BLaER1 treated with 17β-estradiol and CSF1 and Interleukin-3, amounts not matched to agents 10 nM and 100 nM (cell line): ENCODE data around the gene PRKD1.

ENCODE experiments used
- H3K27ac ChIP-seq, 11 experiments: shearing (Covaris generic); formaldehyde crosslinking; 2 replicates each; pipeline ENCODE4 v1.8.1; 2022
- H3K27me3 ChIP-seq, 11 experiments: shearing (Covaris generic); formaldehyde crosslinking; 2 replicates each; pipeline ENCODE4 v1.8.1; 2022
- H3K36me3 ChIP-seq, 11 experiments: shearing (Covaris generic); formaldehyde crosslinking; 2 replicates each; pipeline ENCODE4 v1.8.1; 2022
- H3K4me1 ChIP-seq, 10 experiments: shearing (Covaris generic); formaldehyde crosslinking; 2 replicates each; pipeline ENCODE4 v1.8.1; 2022
- H3K4me2 ChIP-seq, 11 experiments: shearing (Covaris generic); formaldehyde crosslinking; 2 replicates each; pipeline ENCODE4 v1.8.1; 2022
- H3K4me3 ChIP-seq, 10 experiments: shearing (Covaris generic); formaldehyde crosslinking; 2 replicates each; pipeline ENCODE4 v1.8.1; 2022
- H3K9ac ChIP-seq, 11 experiments: shearing (Covaris generic); formaldehyde crosslinking; 2 replicates each; pipeline ENCODE4 v1.8.1; 2022
- H3K9me3 ChIP-seq, 11 experiments: shearing (Covaris generic); formaldehyde crosslinking; replicated peaks in 1 of 11; 2 replicates each; pipeline ENCODE4 v1.8.1; 2022
- H4K20me1 ChIP-seq, 11 experiments: shearing (Covaris generic); formaldehyde crosslinking; 2 replicates each; pipeline ENCODE4 v1.8.1; 2022
- Cebpa-rat ChIP-seq, 11 experiments: shearing (Covaris generic); IDR thresholded peaks; 2 replicates each; pipeline ENCODE4 v1.8.1; 2022

PRKD1 gene

GRCh38 chr14:29823816-29824215, 103.8 kb downstream of the PRKD1 start:
- no peak for TF ChIP-seq Cebpa-rat (IDR thresholded peaks at IDR 0.05)
- Histone ChIP-seq H3K4me3 (no peak overlapping the region), H3K4me1 (no peaks in the 10 kb centered on the region), H3K27me3 (no peaks in the 10 kb centered on the region), H3K4me2 (no peak overlapping the region), H3K9ac (no peak overlapping the region), H3K36me3 (no peaks in the 10 kb centered on the region), H3K27ac (no peak overlapping the region), H3K9me3 (no peaks in the 10 kb centered on the region), H4K20me1 (no peaks in the 10 kb centered on the region)

DNA sequence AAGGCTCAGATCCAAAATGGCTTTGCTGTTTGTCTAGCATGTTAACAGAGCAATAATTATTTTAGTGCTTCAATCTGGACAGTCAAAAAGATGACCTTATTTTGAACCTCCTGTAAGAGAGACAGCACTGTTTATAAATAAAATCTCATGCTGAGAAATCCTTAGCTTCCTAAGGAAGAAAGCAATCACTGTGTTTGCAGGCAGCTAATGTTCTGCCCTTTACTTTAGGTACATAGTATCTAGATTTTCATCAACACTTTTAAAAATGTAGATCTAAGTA, 105.3 kb downstream of the PRKD1 start:
- no peaks in the 10 kb centered on the region for H3K9me3 ChIP-seq
- TF ChIP-seq Cebpa-rat (IDR thresholded peaks at IDR 0.05) = no peak
- H3K27ac ChIP-seq = no peak overlapping the region
- H4K20me1 ChIP-seq = no peaks in the 10 kb centered on the region
- H3K4me3 ChIP-seq = no peak overlapping the region
- no peaks in the 10 kb centered on the region for H3K4me1 ChIP-seq
- no peaks in the 10 kb centered on the region for H3K36me3 ChIP-seq
- H3K27me3 ChIP-seq = no peaks in the 10 kb centered on the region
- H3K4me2 ChIP-seq = no peak overlapping the region
- no peak overlapping the region for H3K9ac ChIP-seq

- Histone ChIP-seq H3K9ac (no peak overlapping the region), H3K4me2 (no peak overlapping the region), H3K9me3 (no peaks in the 10 kb centered on the region), H3K27ac (no peak overlapping the region), H4K20me1 (no peaks in the 10 kb centered on the region), H3K4me1 (no peaks in the 10 kb centered on the region), H3K36me3 (no peaks in the 10 kb centered on the region), H3K4me3 (no peak overlapping the region), H3K27me3 (no peaks in the 10 kb centered on the region)
- TF ChIP-seq Cebpa-rat (IDR thresholded peaks at IDR 0.05) = no peak
Observed at GRCh38 chr14:29821661-29822429, 105.8 kb downstream of the PRKD1 start.

DNA sequence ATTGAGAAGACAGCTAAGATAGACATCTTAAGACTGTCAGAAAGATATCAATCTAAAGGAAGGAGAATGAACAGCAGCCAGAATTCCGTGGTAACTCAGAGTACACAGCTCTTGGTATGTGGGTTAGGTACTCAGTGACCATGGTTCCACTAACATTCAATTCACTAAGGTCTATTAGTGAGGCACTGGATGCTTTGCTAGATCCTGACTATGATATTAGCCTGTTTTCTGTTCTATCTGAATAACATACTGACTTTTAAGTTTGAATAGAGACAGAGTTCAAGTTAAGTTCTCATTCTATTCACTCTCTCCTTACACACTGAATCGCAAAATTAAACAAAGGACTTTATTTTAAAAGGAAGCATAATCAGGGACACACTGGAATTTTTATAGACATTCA, 106.4 kb downstream of the PRKD1 start:
- Histone ChIP-seq H4K20me1 (no peaks in the 10 kb centered on the region), H3K27me3 (no peaks in the 10 kb centered on the region), H3K27ac (no peak overlapping the region), H3K9ac (no peak overlapping the region), H3K36me3 (no peaks in the 10 kb centered on the region), H3K9me3 (no peaks in the 10 kb centered on the region), H3K4me3 (no peak overlapping the region), H3K4me1 (no peaks in the 10 kb centered on the region), H3K4me2 (no peak overlapping the region)
- TF ChIP-seq Cebpa-rat (IDR thresholded peaks at IDR 0.05) = no peak

DNA sequence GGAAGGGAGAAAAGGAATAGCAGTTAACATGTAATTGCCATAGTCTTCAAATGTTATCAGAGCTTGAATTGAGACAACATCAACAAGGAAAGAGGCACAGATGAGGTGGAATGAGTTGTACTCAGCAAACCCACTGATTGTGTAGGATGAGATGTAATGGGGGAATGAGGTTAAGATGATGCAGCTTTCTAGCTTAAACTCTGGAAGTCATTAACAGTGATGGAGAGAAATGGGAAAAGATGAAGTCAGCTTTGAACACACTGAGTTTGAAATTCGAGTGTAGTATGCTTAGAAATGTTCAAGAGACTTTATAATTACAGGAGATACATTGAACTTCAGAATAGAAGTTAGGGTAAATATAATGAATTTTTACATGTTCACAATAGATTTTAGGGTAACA, 106.9 kb downstream of the PRKD1 start:
- no peaks in the 10 kb centered on the region for H3K27me3 ChIP-seq
- no peak overlapping the region for H3K9ac ChIP-seq
- no peaks in the 10 kb centered on the region for H4K20me1 ChIP-seq
- H3K4me1 ChIP-seq = no peaks in the 10 kb centered on the region
- H3K36me3 ChIP-seq = no peaks in the 10 kb centered on the region
- TF ChIP-seq Cebpa-rat (IDR thresholded peaks at IDR 0.05) = no peak
- no peak overlapping the region for H3K27ac ChIP-seq
- no peaks in the 10 kb centered on the region for H3K9me3 ChIP-seq
- no peak overlapping the region for H3K4me3 ChIP-seq
- H3K4me2 ChIP-seq = no peak overlapping the region

DNA sequence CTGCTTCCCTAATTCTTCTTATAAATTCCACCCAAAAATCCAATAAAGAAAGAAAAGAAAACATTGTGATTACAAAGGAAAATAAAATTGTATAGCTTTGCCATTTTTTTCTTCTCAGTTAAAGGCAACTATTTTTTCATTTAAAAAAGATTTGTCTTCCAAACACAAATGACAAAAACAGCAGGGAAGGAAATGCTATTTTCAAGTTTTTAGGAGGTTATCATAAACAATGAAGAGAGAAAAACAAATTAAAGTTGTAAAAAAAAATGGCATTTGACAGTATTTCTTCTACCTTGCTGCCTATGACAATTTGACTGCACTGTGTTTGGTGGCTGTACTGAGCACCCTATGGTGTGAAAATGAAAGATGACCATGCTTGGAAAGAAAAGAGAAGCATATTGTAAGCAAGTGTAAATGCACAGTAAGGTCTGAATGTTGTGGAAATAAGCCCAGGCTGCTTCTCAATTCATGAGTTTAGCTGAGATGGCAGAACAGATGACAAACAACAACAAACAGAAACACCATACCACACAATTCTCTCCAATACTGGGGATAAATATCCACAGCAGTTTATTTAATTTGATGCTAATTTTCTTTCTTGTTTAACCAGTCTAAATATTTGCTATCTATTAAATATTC, 109.8 kb downstream of the PRKD1 start:
- no peak for TF ChIP-seq Cebpa-rat (IDR thresholded peaks at IDR 0.05)
- no peaks in the 10 kb centered on the region for H3K4me1 ChIP-seq
- H3K9ac ChIP-seq = no peak overlapping the region
- no peaks in the 10 kb centered on the region for H3K27me3 ChIP-seq
- H4K20me1 ChIP-seq = no peaks in the 10 kb centered on the region
- H3K27ac ChIP-seq = no peak overlapping the region
- no peak overlapping the region for H3K4me2 ChIP-seq
- no peaks in the 10 kb centered on the region for H3K36me3 ChIP-seq
- no peak overlapping the region for H3K4me3 ChIP-seq
- 0 out of 22 replicates have a peak, but pooled peaks cover 0 to under 1% (median 0%) of the 10 kb centered on the region in 11 experiments for H3K9me3 ChIP-seq

- H3K36me3 ChIP-seq = no peaks in the 10 kb centered on the region
- peaks cover 0 to 8% (median 0%) of the 10 kb centered on the region in 11 experiments; a peak in 1 of 22 replicates for H3K9me3 ChIP-seq
- H3K4me1 ChIP-seq = no peaks in the 10 kb centered on the region
- TF ChIP-seq Cebpa-rat (IDR thresholded peaks at IDR 0.05) = no peak
- no peak overlapping the region for H3K4me3 ChIP-seq
- no peak overlapping the region for H3K27ac ChIP-seq
- H4K20me1 ChIP-seq = no peaks in the 10 kb centered on the region
- no peak overlapping the region for H3K4me2 ChIP-seq
- H3K9ac ChIP-seq = no peak overlapping the region
- H3K27me3 ChIP-seq = no peaks in the 10 kb centered on the region
Observed at GRCh38 chr14:29815016-29815674, 112.5 kb downstream of the PRKD1 start.

DNA sequence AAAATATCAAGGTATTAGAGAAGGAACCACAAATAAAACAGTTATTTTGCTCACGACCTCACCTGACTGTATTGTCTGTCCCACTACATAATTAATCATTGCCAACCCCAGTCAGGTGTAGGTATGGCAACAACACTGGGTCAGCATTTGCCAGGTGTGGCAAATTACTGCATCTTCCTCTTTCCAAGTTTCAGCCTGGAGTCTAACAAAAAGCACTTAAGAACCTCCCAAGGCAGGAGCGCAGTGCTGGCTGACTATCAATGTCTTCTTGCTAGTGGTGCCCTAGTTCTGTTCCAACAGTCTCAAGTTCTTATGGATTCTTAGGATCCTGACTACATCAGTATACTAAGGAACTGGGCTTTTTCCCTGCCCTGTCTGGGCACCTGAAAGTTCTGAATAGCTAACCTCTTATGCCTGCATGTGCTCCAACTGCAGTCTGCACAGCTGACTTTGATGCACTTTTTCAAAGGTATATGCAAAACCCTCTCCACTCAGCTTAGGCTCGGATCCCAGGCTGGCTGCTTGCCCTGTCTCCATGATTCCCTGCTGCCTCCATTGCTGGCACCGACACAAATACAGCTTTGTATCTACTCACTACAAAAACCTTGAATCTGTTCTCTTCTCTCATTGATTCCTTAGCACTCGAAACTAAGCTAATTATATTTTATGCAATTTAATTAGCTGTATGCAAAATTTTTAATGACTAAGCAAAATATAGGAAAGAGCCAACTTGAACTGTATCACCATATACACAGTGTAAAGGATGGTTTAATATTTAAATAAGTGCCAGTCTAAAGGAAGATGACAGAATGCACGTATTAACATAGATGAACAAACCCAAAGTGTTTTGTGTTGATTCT, 113.3 kb downstream of the PRKD1 start:
- no peak overlapping the region for H3K4me3 ChIP-seq
- peaks cover 0 to 8% (median 0%) of the 10 kb centered on the region in 11 experiments; a peak in 1 of 22 replicates for H3K9me3 ChIP-seq
- no peaks in the 10 kb centered on the region for H3K27me3 ChIP-seq
- H3K4me1 ChIP-seq = no peaks in the 10 kb centered on the region
- no peak overlapping the region for H3K27ac ChIP-seq
- no peaks in the 10 kb centered on the region for H3K36me3 ChIP-seq
- no peaks in the 10 kb centered on the region for H4K20me1 ChIP-seq
- no peak overlapping the region for H3K9ac ChIP-seq
- H3K4me2 ChIP-seq = no peak overlapping the region
- no peak for TF ChIP-seq Cebpa-rat (IDR thresholded peaks at IDR 0.05)

DNA sequence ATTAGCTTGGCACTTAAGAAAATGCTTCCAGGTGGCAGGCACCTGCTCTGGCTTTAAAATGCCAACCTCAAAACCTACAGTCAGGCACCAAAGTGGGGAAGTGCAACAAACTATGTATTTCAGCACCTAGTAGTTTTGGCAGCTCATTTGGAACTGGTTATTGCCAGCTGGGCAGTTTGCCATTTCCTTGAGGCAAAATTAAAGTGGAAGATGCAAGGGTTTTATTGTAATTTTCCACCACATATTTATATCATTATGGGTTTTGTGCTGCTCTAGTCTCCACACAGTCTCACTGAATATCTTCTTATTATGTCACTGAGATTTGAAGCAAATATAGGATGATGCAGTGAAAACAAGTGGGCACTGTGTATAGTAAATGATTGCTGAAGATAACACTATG, 117.0 kb downstream of the PRKD1 start:
- Histone ChIP-seq H3K36me3 (no peaks in the 10 kb centered on the region), H3K4me1 (no peaks in the 10 kb centered on the region), H3K9me3 (peaks cover 0 to 8% (median 0%) of the 10 kb centered on the region in 11 experiments; a peak in 2 of 22 replicates), H4K20me1 (no peaks in the 10 kb centered on the region), H3K27ac (no peak overlapping the region), H3K27me3 (no peaks in the 10 kb centered on the region), H3K9ac (no peak overlapping the region), H3K4me2 (no peak overlapping the region), H3K4me3 (no peak overlapping the region)
- TF ChIP-seq Cebpa-rat (IDR thresholded peaks at IDR 0.05) = no peak
